Omental fat pad (tissue), 4 donors: ENCODE results near the gene DCLK2. TPM values are rescaled to one million over a fixed set of nuclear protein-coding genes. Genes with fewer than 3 reads are reported as not detected.

Source experiments
- ATAC-seq: fragments of 150-250 bp; one replicate; pipeline ENCODE4 v1.9.1; 2016; ENCODE audit warnings: mild to moderate bottlenecking, moderate library complexity; ENCODE audit not compliant: low FRiP score
- DNase-seq: peaks from one replicate; pipeline ENCODE4 v3.0.0-alpha.2; 2019; ENCODE audit warnings: low spot score
- CTCF ChIP-seq, 3 donors: fragments of 450-650 bp; IDR thresholded peaks; one replicate each; pipeline ENCODE4 v1.5.1; 2016 to 2017; ENCODE audit warnings: antibody characterized with exemption in 3 of 3, mild to moderate bottlenecking in 3 of 3, moderate library complexity in 2 of 3
- total RNA-seq, 4 donors: library from RNA; depleted of rRNA; stranded (reverse); fragments of >200 nt; gene quantifications; one replicate each; pipeline ENCODE4 v1.1.0, GENCODE V29; 2016

The DCLK2 gene
- total RNA-seq, 4 donors from 2014 or later, result 4.9 to 8.8 (median 6.7) TPM

- TF ChIP-seq CTCF (IDR thresholded peaks at IDR 0.05), result no peak
- no peak for ATAC-seq
- no peak for DNase-seq
Observed at GRCh38 chr4:150248181-150248580, 169.9 kb downstream of the DCLK2 start.

- DNase-seq (no peak), ATAC-seq (no peak)
- TF ChIP-seq CTCF (IDR thresholded peaks at IDR 0.05), result no peak
Observed at GRCh38 chr4:150250293-150250997, 172.2 kb downstream of the DCLK2 start.

- ATAC-seq (no peak), DNase-seq (no peak)
- TF ChIP-seq CTCF (IDR thresholded peaks at IDR 0.05), result no peak
Observed at GRCh38 chr4:150250998-150251651, 172.9 kb downstream of the DCLK2 start.

GRCh38 chr4:150251752-150252190 is 173.5 kb downstream of the DCLK2 start:
- ATAC-seq (no peak), DNase-seq (no peak)
- no peak for TF ChIP-seq CTCF (IDR thresholded peaks at IDR 0.05)

- ATAC-seq (no peak), DNase-seq (no peak)
- no peak for TF ChIP-seq CTCF (IDR thresholded peaks at IDR 0.05)
Observed at GRCh38 chr4:150252306-150252705, 174.1 kb downstream of the DCLK2 start.

- DNase-seq, result no peak
- no peak for TF ChIP-seq CTCF (IDR thresholded peaks at IDR 0.05)
- no peak for ATAC-seq
Observed at GRCh38 chr4:150252741-150253140, 174.5 kb downstream of the DCLK2 start.

- no peak for TF ChIP-seq CTCF (IDR thresholded peaks at IDR 0.05)
- no peak for ATAC-seq
Observed at GRCh38 chr4:150253416-150253815, 175.2 kb downstream of the DCLK2 start.

More at GRCh38 chr4:150253416-150253815, 175.2 kb downstream of the DCLK2 start:
- DNase-seq, result no peak
